ENCODE data around the gene TMEM132A. TPM values are rescaled to one million over a fixed set of nuclear protein-coding genes. Genes with fewer than 3 reads are reported as not detected.
"Not testable (repeated sequence)": the region's sequence is repeated elsewhere in the genome, so short reads cannot be mapped to it uniquely, and the experiment has no call there.

Gene TMEM132A
- total RNA-seq, 1 donor from 2014 or later, result 597 TPM

DNA sequence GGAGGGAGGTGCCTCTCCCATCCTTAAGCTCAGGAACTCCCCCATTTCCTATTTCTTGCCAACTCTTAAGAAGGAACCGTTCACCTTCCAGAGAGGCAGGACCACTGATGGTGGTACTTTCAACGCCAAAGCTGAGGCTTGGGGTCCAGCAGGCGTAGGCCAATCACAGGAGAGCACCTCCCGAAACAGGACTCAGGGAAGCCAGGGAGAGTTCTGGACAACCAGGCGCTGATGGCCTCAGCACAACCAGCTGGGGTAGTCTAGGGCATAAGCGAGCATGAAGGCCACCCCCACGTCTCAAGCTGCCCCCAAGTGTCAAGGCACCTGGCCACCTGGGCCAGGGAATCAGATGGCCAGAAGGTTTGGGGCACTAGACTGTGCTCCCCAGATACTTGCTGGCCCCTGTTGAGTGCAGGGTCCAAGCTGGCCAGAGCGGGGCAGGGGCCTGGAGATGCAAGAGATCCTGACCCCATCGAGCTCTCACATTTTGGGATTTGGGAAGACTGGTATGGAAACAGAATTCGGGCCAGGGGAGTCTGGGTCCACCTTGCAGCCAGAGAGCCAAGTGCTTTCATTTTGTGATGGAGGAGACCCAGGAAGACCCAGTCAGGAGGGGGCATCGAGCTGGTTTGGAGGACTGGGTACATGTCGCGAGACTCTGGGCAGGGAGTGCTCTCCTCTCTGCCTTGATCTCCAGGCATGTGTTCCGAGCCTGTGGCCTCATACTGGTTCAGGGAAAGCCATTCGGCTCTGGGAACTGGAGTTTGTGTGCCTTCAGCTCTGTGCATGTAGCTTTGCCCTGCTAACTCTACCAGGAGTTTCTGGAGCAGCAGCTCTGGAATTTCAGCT is 48.1 kb downstream of the TMEM132A start:
- TF ChIP-seq, protein P1, sequence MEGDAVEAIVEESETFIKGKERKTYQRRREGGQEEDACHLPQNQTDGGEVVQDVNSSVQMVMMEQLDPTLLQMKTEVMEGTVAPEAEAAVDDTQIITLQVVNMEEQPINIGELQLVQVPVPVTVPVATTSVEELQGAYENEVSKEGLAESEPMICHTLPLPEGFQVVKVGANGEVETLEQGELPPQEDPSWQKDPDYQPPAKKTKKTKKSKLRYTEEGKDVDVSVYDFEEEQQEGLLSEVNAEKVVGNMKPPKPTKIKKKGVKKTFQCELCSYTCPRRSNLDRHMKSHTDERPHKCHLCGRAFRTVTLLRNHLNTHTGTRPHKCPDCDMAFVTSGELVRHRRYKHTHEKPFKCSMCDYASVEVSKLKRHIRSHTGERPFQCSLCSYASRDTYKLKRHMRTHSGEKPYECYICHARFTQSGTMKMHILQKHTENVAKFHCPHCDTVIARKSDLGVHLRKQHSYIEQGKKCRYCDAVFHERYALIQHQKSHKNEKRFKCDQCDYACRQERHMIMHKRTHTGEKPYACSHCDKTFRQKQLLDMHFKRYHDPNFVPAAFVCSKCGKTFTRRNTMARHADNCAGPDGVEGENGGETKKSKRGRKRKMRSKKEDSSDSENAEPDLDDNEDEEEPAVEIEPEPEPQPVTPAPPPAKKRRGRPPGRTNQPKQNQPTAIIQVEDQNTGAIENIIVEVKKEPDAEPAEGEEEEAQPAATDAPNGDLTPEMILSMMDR (IDR thresholded peaks at IDR 0.05; ENCODE audit: insufficient read depth, low read length, poor library complexity, severe bottlenecking), result no peak
- Histone ChIP-seq H3K4me3 (ENCODE audit: low read depth, low read length) (no peak overlapping the region), H3K27me3 (ENCODE audit: control insufficient read depth, insufficient read depth, low read length) (no peaks in the 10 kb centered on the region), H3K36me3 (ENCODE audit: control insufficient read depth, insufficient read depth, low read length) (no peaks in the 10 kb centered on the region)
- no peak for DNase-seq (ENCODE audit: low read depth)

DNA sequence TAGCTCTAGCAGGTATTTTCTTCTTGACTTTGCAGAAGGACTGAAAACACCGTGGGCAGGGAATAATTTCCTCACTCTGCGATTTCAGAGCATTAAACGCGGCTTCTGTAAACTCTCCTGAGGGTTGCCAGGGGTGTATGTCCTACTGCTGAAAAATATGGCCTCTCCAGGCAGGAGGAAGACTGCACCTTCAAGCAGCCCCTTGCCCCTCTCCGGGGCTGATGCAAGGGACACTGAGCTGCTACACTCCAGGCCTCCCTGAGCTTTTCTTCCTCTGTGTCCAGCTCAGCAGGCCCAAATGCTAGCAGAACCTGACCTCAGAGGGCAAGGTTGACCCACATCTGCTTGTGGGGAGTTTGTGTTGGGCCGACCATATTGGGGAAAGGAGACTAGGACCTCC is 49.4 kb downstream of the TMEM132A start:
- DNase-seq (ENCODE audit: low read depth), result no peak
- no peaks in the 10 kb centered on the region for H3K27me3 ChIP-seq (ENCODE audit: control insufficient read depth, insufficient read depth, low read length)
- TF ChIP-seq, protein P1 (IDR thresholded peaks at IDR 0.05; ENCODE audit: insufficient read depth, low read length, poor library complexity, severe bottlenecking), result no peak
- no peak overlapping the region for H3K4me3 ChIP-seq (ENCODE audit: low read depth, low read length)
- no peaks in the 10 kb centered on the region for H3K36me3 ChIP-seq (ENCODE audit: control insufficient read depth, insufficient read depth, low read length)

DNA sequence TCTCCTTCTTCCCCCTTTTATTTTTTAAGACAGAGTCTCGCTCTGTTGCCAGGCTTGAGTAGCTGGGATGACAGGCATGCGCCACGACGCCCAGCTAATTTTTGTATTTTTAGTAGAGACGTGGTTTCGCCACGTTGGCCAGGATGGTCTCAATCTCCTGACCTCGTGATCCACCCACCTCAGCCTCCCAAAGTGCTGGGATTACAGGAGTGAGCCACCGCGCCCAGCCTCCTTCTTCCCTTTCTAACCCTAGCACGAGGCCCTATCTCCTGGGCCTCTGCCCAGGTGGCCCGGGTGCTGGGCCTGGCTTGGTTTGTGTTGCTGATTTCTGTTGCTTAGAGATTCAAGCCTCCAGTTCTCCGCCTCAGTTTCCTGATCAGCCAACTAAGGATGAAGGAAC is 50.1 kb downstream of the TMEM132A start:
- H3K36me3 ChIP-seq (ENCODE audit: control insufficient read depth, insufficient read depth, low read length); DNase-seq (ENCODE audit: low read depth); H3K27me3 ChIP-seq (ENCODE audit: control insufficient read depth, insufficient read depth, low read length); H3K4me3 ChIP-seq (ENCODE audit: low read depth, low read length): not testable (repeated sequence)

DNA sequence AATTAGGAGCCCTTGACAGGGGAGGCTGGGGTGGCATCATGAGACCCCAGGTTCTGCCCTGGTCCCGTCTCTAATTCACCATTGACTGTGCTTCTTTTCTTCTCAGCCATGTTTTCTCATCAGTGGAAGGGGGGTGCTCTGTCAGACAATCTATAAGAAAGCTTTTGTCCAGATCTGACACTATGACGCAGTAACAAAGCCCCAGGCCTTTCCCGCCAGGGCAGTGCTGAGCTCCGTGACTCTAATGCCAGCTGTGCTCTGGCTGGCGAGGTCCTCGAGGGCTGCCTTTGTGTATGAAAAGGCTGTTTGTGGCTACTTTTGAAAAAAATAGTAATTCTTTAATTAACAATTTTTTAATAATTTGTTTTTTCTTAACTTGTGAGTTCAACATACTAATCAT is 50.5 kb downstream of the TMEM132A start:
- no peak for DNase-seq (ENCODE audit: low read depth)
- H3K27me3 ChIP-seq (ENCODE audit: control insufficient read depth, insufficient read depth, low read length), result no peaks in the 10 kb centered on the region
- H3K36me3 ChIP-seq (ENCODE audit: control insufficient read depth, insufficient read depth, low read length), result no peaks in the 10 kb centered on the region
- TF ChIP-seq, protein P1 (IDR thresholded peaks at IDR 0.05; ENCODE audit: insufficient read depth, low read length, poor library complexity, severe bottlenecking), result no peak
- H3K4me3 ChIP-seq (ENCODE audit: low read depth, low read length), result no peak overlapping the region

DNA sequence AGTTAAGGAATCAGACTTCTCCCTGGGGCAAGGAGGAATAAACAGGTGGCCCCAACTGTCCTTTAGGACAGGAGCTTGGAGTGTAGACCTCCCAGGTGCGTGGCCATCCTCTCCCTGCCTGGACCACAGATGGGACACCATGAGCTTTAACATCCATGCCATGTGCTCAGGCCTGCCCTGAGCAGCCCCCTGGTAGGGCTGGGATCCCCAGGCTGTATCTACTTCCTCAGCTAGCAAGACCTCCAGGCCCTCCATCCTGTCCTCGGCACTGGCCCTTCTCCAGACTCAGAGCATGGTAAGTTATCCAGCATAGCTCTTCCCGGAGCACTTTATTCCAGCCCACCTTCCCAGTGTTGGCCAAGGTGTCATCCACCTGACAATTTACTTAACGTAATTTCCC is 53.0 kb downstream of the TMEM132A start:
- TF ChIP-seq, protein P1 (IDR thresholded peaks at IDR 0.05; ENCODE audit: insufficient read depth, low read length, poor library complexity, severe bottlenecking), result no peak
- H3K27me3 ChIP-seq (ENCODE audit: control insufficient read depth, insufficient read depth, low read length), result no peaks in the 10 kb centered on the region
- no peak for DNase-seq (ENCODE audit: low read depth)
- no peaks in the 10 kb centered on the region for H3K36me3 ChIP-seq (ENCODE audit: control insufficient read depth, insufficient read depth, low read length)
- H3K4me3 ChIP-seq (ENCODE audit: low read depth, low read length), result no peak overlapping the region

DNA sequence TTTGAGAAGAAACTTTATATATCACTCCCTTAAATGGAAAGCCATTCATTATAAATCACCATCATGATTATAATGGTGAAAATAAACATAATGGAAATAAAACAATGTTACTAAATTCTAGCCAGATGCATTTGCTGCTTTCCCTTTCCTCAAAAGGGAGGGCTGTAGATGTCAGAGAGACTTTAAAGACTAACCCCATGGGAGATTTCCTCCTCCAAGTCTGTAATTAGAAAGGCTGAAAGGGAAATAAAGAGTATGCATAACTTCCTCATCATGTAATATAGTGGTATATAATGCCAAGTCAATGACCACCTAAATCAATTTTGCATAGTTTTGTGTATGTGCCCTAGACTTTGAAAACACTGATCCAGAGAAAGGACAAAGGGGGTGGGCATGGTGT is 53.6 kb downstream of the TMEM132A start:
- TF ChIP-seq, protein P1 (IDR thresholded peaks at IDR 0.05; ENCODE audit: insufficient read depth, low read length, poor library complexity, severe bottlenecking), result no peak
- no peak overlapping the region for H3K4me3 ChIP-seq (ENCODE audit: low read depth, low read length)
- DNase-seq (ENCODE audit: low read depth), result no peak
- H3K36me3 ChIP-seq (ENCODE audit: control insufficient read depth, insufficient read depth, low read length), result no peaks in the 10 kb centered on the region
- no peaks in the 10 kb centered on the region for H3K27me3 ChIP-seq (ENCODE audit: control insufficient read depth, insufficient read depth, low read length)

All from kidney epithelial cell (primary cell).